Caco-2 (cell line): ENCODE data around the gene NOS1AP. TPM values are rescaled to one million over a fixed set of nuclear protein-coding genes. Genes with fewer than 3 reads are reported as not detected.

Experiments used
- BruUV-seq: library from RNA; stranded (reverse); fragments of 400-500 nt; replicated peaks from 2 replicates; lab custom pipeline; 2021; lab: Mats Ljungman, UMichigan
- CTCF ChIA-PET: fragments of 300-600 bp; sonication (Branson Sonifier 250); formaldehyde crosslinking; loops from one replicate; lab custom pipeline; 2022; ENCODE audit warnings: antibody characterized with exemption; lab: Charles Lee
- POLR2A ChIA-PET: fragments of 300-600 bp; sonication (Branson Sonifier 250); formaldehyde crosslinking; loops from one replicate; lab custom pipeline; 2022; ENCODE audit warnings: antibody characterized with exemption; lab: Charles Lee
- DNase-seq, 2 experiments: peaks; one replicate each; pipeline versions ENCODE4 v3.0.0 to v3.0.0-alpha.2; 2020 to 2022
- H3K27me3 ChIP-seq: replicated peaks from 2 replicates; pipeline ENCODE4 v1.6.0; 2011; ENCODE audit warnings: low read length; ENCODE audit not compliant: control insufficient read depth, insufficient read depth
- H3K36me3 ChIP-seq: 2 replicates; pipeline ENCODE4 v1.5.1; 2011; ENCODE audit warnings: low read length; ENCODE audit not compliant: control insufficient read depth, insufficient read depth
- H3K4me1 ChIP-seq: fragments of 250-450 bp; sonication (Bioruptor Pico); 2 replicates; pipeline ENCODE4 v1.5.1; 2020; ENCODE audit warnings: mild to moderate bottlenecking
- H3K4me3 ChIP-seq: 2 replicates; pipeline ENCODE4 v1.5.1; 2011; ENCODE audit warnings: low read depth, mild to moderate bottlenecking, control low read depth, low read length
- H3K9me3 ChIP-seq: fragments of 250-450 bp; sonication (Bioruptor Pico); 2 replicates; pipeline ENCODE4 v1.5.1; 2020; ENCODE audit warnings: mild to moderate bottlenecking, moderate library complexity
- H3K27ac Mint-ChIP-seq: one replicate; pipeline ENCODE4 v1.8.0; 2022; ENCODE audit warnings: mixed read lengths; ENCODE audit not compliant: unreplicated experiment
- H3K27me3 Mint-ChIP-seq: one replicate; pipeline ENCODE4 v1.8.0; 2022; ENCODE audit warnings: mixed read lengths; ENCODE audit not compliant: insufficient read depth, unreplicated experiment
- H3K36me3 Mint-ChIP-seq: one replicate; pipeline ENCODE4 v1.8.0; 2022; ENCODE audit warnings: mild to moderate bottlenecking, mixed read lengths; ENCODE audit not compliant: insufficient read depth, unreplicated experiment
- H3K4me1 Mint-ChIP-seq: one replicate; pipeline ENCODE4 v1.8.0; 2022; ENCODE audit warnings: low read depth, mixed read lengths; ENCODE audit not compliant: unreplicated experiment
- H3K4me3 Mint-ChIP-seq: one replicate; pipeline ENCODE4 v1.8.0; 2022; ENCODE audit warnings: mild to moderate bottlenecking, moderate library complexity, mixed read lengths; ENCODE audit not compliant: unreplicated experiment
- H3K9me3 Mint-ChIP-seq: one replicate; pipeline ENCODE4 v1.8.0; 2022; ENCODE audit warnings: mixed read lengths; ENCODE audit not compliant: unreplicated experiment
- intact Hi-C: fragments of 100-400 bp; cut with micrococcal nuclease; formaldehyde crosslinking; loops from one replicate; pipeline ENCODE4 v1.10.0; 2022; ENCODE audit not compliant: unreplicated experiment
- total RNA-seq: library from RNA; stranded (reverse); gene quantifications from 2 replicates; pipeline ENCODE4 v1.2.3, GENCODE V29; 2022
- TF ChIP-seq, protein P1 (sequence below), 2 experiments: fragments of 200-600 bp in 1 of 2; IDR thresholded peaks; 1 replicate in 1 of 2; 2 replicates in 1 of 2; pipeline versions ENCODE4 v1.5.1 to v1.8.0; 2011 to 2022; ENCODE audit warnings: antibody characterized with exemption in 1 of 2, control low read depth in 1 of 2, inconsistent platforms in 1 of 2, low read depth in 1 of 2, low read length in 1 of 2, mild to moderate bottlenecking in 1 of 2, moderate library complexity in 1 of 2; ENCODE audit not compliant: insufficient read depth in 1 of 2, severe bottlenecking in 1 of 2, unreplicated experiment in 1 of 2

NOS1AP gene
- total RNA-seq, 1 experiment from 2014 or later, result 5.5 TPM

DNA sequence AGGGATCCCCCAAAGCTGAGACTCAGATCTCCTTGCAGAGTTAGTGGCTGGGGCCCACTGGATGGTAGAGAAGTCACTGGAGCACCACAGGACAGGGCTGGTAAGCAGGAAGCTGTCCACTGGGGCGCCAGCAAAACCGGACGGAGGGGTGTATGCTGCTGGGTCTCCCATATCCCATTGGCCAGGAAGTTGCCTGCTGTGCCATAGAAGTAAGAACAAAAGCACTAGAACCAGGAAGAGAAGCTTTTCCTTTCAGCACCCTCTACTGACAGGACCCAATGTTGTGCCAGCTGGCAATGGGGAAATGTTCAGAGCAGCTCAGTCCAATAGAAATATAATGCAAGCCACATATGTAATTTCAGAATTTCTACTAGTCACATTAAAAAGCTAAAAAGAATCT, 160.6 kb downstream of the NOS1AP start:
- H3K4me1 Mint-ChIP-seq, result peaks cover 11% of the 10 kb centered on the region
- CTCF ChIA-PET, result interaction anchor here (0.9 kb wide), 2 partner anchors 159 to 174 kb away, joined by 5 read pairs; no protein-coding TSS in a partner anchor
- H3K4me3 Mint-ChIP-seq, result no peak overlapping the region

DNA sequence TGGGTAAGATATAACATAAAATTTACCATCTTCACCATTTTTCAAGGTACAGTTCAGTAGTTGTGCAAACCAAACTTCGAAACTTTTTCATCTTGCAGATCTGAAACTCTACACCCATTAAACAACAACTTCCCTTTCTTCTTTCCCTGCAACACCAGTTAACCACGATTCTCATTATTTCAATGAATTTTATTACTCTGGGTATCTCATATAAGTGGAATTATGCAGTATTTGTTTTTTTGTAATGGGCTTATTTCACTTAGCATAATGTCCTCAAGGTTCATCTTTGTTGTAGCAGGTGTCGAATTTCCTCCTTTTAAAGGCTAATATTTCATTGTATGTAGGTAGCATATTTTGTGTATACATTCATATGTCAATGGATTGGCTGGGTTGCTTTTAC, 161.0 kb downstream of the NOS1AP start:
- Histone ChIP-seq H3K9me3 (no peaks in the 10 kb centered on the region), H3K4me1 (no peaks in the 10 kb centered on the region), H3K36me3 (no peaks in the 10 kb centered on the region), H3K27me3 (no peaks in the 10 kb centered on the region), H3K4me3 (no peak overlapping the region)
- no peak for DNase-seq
- H3K27ac Mint-ChIP-seq, result no peak overlapping the region
- ChIA-PET POLR2A (no interaction called here), CTCF (interaction anchor here (0.9 kb wide), 2 partner anchors 160 to 174 kb away, joined by 5 read pairs; no protein-coding TSS in a partner anchor)
- peaks cover 11% of the 10 kb centered on the region for H3K4me1 Mint-ChIP-seq
- H3K9me3 Mint-ChIP-seq, result no peaks in the 10 kb centered on the region
- no peaks in the 10 kb centered on the region for H3K36me3 Mint-ChIP-seq
- intact Hi-C loops, result loop anchor here (1.0 to 5.0 kb wide), 2 partner anchors 47 to 174 kb away; no protein-coding TSS in a partner anchor
- no peak overlapping the region for H3K4me3 Mint-ChIP-seq
- no TSS peak for BruUV-seq
- H3K27me3 Mint-ChIP-seq, result no peaks in the 10 kb centered on the region
- TF ChIP-seq, protein P1, sequence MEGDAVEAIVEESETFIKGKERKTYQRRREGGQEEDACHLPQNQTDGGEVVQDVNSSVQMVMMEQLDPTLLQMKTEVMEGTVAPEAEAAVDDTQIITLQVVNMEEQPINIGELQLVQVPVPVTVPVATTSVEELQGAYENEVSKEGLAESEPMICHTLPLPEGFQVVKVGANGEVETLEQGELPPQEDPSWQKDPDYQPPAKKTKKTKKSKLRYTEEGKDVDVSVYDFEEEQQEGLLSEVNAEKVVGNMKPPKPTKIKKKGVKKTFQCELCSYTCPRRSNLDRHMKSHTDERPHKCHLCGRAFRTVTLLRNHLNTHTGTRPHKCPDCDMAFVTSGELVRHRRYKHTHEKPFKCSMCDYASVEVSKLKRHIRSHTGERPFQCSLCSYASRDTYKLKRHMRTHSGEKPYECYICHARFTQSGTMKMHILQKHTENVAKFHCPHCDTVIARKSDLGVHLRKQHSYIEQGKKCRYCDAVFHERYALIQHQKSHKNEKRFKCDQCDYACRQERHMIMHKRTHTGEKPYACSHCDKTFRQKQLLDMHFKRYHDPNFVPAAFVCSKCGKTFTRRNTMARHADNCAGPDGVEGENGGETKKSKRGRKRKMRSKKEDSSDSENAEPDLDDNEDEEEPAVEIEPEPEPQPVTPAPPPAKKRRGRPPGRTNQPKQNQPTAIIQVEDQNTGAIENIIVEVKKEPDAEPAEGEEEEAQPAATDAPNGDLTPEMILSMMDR (IDR thresholded peaks at IDR 0.05; ENCODE audit: insufficient read depth in 1 of 2, low read depth in 1 of 2, low read length in 1 of 2, severe bottlenecking in 1 of 2, unreplicated experiment in 1 of 2), result no peak

More for the DNA sequence above, 160.6 kb downstream of the NOS1AP start:
- H3K27ac Mint-ChIP-seq, result no peak overlapping the region
- intact Hi-C loops, result loop anchor here (1.0 to 5.0 kb wide), 2 partner anchors 47 to 174 kb away; no protein-coding TSS in a partner anchor
- H3K4me1 ChIP-seq, result no peaks in the 10 kb centered on the region
- no peaks in the 10 kb centered on the region for H3K27me3 Mint-ChIP-seq
- no peaks in the 10 kb centered on the region for H3K9me3 ChIP-seq
- peak in 1 of 2 experiments; percentile 25 for DNase-seq
- no peaks in the 10 kb centered on the region for H3K36me3 Mint-ChIP-seq
- TF ChIP-seq, protein P1 (IDR thresholded peaks at IDR 0.05; ENCODE audit: insufficient read depth in 1 of 2, low read depth in 1 of 2, low read length in 1 of 2, severe bottlenecking in 1 of 2, unreplicated experiment in 1 of 2), result no peak
- H3K36me3 ChIP-seq, result no peaks in the 10 kb centered on the region
- no peak overlapping the region for H3K4me3 ChIP-seq
- no peaks in the 10 kb centered on the region for H3K9me3 Mint-ChIP-seq
- H3K27me3 ChIP-seq, result no peaks in the 10 kb centered on the region
- POLR2A ChIA-PET, result no interaction called here
- no TSS peak for BruUV-seq

DNA sequence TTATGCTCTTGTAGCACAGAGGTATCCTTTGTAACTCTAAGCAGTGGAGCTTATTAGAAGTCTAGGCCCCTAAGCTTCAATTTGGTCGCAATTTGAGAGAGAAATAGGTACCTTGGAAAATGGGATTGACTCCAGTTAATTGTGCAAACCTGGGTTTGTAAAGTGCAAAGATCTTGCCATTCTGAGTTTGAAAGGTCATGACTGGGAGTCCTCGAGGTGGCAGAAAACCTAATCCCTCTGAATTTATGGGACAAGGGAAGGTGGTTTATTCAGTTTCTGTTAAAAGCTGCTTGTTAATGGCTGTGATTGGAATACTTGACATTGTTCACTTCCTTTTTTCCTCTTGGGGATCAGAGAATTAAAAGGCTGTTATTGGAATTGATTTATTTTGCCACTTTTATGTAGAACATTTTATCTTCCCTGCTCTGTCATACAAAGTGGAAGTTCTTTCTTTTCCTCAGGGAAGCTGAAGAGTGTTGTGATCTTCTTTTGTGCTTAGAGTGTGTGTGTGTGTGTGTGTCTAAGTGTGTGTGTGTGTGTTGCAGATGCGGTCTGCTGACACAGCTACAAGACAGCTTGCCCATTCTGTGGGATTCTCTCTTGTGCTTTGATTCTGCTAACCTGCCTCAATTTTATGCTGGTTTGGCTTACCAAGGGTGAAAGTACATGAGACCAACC, 162.7 kb downstream of the NOS1AP start:
- TF ChIP-seq, protein P1 (IDR thresholded peaks at IDR 0.05; ENCODE audit: insufficient read depth in 1 of 2, low read depth in 1 of 2, low read length in 1 of 2, severe bottlenecking in 1 of 2, unreplicated experiment in 1 of 2), result no peak
- Mint-ChIP-seq H3K36me3 (no peaks in the 10 kb centered on the region), H3K4me3 (no peak overlapping the region), H3K27ac (no peak overlapping the region), H3K4me1 (peaks cover 18% of the 10 kb centered on the region), H3K9me3 (no peaks in the 10 kb centered on the region), H3K27me3 (no peaks in the 10 kb centered on the region)
- intact Hi-C loops, result loop anchor here (5.0 kb wide), 1 partner anchor 45 kb away; no protein-coding TSS in a partner anchor
- no peaks in the 10 kb centered on the region for H3K9me3 ChIP-seq
- no TSS peak for BruUV-seq
- DNase-seq, result no peak
- H3K4me3 ChIP-seq, result no peak overlapping the region
- 0 out of 2 replicates have a peak, but pooled peaks cover 3% of the 10 kb centered on the region for H3K4me1 ChIP-seq
- CTCF ChIA-PET, result no interaction called here
- H3K27me3 ChIP-seq, result no peaks in the 10 kb centered on the region
- POLR2A ChIA-PET, result no interaction called here
- no peaks in the 10 kb centered on the region for H3K36me3 ChIP-seq
